NCI-H510A treated with DMSO at 0.1 percent for 48 hours (cell line): ENCODE results near the gene KCTD15.

Source experiments
- DNase-seq: peaks from one replicate; lab custom pipeline; 2025; lab: John Stamatoyannopoulos, UW

The KCTD15 gene

DNA sequence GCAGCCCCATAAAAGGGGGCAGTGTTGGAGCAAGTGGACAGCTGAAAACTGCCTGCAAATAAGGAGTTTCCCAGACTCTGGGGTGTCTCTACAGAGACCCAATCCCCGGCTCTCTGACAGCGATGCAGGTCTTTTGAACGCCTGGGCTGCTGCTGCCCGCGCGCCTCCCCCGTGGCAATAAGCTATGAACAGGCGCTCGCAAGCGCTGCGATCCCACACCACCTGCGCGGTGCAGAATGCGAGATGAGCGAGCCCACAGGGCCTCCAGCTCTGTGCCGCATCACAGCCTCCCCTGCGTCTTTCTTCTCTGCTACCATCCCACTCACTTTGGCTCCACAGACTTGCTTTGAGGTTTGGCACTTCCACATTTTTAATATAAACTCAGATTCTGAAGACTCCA, 62.3 kb downstream of the KCTD15 start:
- no peak for DNase-seq

DNA sequence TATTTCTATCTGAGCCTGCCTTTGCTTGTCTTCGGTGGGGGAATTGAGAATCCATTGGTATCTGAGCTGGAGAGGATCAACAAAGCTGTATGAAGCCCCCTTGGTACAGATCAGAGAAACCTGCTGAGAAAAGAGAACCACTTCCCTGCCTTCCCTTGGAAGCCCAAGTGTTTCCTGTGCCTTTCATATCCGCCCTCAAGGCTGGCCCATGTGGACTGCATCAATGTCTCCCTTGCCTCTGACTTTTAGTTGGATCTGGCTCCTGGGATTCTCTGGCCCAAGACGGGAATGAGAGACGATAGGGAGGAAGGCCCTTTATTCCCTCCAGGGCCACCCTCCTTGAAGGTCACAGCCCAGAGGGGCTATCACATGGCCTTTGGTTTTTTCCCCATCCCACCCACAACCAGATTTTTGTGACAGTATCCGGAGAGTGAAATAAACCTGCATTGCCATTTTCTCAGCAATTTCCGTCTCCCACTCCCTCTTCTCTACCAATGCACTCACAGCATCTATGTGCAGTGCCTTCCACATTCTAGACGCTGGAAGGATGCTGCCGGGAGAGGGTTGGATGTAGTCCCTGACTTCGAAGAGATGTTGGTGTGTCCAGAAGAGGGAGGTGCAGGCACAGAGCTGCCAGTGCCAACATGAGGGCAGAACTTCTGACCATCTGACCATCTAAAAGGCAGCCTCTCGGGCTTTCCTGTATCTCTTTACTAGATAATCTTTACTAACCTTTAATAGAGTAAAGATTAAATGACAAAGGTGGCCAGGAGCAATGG, 63.8 kb downstream of the KCTD15 start:
- no peak for DNase-seq

DNA sequence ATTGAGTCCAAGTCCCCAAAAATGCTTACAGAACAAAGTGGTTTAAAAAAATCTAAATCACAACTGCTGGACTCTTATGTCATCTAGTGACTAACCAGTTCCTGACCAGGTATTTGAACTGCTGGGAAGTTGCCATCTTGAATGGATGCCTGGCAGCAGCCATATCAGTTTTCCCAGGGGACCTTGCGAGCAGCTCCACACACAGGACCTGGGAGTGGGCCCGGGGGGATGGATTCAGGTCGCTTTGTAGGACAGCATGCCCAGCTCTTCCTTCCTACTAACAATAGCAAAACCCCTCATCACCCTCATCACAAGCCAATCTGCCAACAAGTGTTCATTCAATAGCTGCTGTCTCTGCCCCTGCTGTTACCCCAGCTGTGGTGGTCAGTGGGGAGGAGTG, 65.3 kb downstream of the KCTD15 start:
- no peak for DNase-seq

DNA sequence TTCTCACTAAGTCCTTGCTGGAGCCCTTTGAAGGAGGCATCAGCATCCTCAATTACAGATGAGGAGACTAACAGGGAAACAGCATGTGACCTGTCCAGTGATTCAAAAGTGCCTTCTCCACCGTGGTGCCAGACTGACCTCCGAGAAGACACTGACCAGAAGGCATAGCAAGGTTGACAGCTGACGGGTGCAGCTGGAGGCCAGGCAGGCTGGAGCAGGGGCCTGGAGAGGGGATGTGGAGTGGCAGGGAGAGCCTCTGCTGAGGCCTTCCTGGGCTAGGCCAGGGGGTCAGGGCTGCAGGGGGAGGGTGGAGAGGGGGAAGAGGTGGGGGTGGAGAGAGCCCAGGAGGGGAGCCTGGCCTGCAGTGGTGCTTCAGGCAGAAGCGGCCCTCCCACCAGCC, 66.3 kb downstream of the KCTD15 start:
- DNase-seq, result no peak

DNA sequence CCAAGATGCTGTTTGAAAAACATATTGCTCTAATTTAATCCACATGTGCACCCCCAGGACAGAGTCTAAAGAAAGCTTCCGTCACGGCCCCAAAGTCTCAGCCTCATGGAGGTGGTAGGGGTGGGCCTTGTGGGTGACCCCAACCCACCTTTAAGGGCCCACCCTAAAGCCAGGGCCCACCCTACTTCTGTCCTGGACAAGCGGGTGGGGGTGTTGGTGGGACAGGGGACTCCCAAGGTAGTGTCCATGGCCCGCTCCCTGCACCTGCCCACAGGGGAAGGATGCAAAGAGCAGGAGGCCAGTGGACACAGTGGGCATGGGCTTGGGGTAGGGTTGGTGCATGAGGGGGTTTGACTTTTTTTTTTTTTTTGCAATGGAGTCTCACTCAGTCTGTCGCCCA, 66.8 kb downstream of the KCTD15 start:
- no peak for DNase-seq

DNA sequence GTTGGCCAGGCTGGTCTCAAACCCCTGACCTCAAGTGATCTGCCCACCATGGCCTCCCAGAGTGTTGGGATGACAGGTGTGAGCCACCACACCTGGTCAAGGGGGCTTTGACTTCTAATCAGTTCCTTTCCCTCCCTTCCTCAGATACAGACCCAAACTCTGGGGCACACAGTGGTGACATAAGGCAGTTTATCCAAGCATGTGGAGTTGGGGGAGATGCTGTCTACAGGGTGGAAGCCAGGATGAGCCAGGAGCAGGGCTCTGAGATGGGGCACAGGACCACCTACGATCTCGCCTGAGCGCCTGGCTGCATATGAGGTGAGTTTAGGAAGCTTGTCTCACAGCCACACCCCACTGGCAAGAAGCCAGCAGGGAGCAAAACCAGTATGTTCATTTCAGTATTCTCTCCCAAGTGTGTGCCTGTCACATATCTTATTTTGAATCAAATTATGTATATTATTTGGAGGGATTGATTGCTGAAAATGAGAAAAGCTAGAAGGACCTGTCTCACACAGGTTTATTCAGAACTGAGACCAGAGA, 67.7 kb downstream of the KCTD15 start:
- DNase-seq, result no peak

DNA sequence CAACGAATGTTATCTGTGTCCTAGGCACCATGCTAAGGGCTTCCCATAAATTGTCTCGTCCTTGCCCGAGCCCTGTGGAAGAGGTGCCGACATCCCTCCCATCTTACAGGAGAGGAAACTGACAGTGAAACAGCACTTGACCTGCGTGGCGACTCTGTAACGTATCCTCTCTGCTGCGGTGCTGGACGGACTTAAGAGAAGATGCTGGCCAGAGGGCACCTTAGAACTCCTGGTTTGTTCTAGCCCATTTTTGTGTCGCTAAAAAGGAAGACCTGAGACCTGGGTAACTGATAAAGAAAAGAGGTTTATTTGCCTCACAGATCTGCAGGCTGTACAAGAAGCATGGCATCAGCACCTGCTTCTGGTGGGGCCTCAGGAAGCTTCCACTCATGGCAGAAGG, 68.6 kb downstream of the KCTD15 start:
- DNase-seq, result no peak
